Activated CD4-positive, alpha-beta T cell treated with anti-CD3 and anti-CD28 coated beads for 4 hours (primary cell): ENCODE results near the gene CUEDC1.
"Not testable (repeated sequence)": the region's sequence is repeated elsewhere in the genome, so short reads cannot be mapped to it uniquely, and the experiment has no call there.

Experiments used
- DNase-seq, 2 donors: peaks; one replicate each; pipeline ENCODE4 v3.0.0-alpha.2; 2020

Gene CUEDC1

GRCh38 chr17:57937492-57937891, 17.7 kb downstream of the CUEDC1 start:
- DNase-seq = no peak

- DNase-seq = no peak
Observed at GRCh38 chr17:57935833-57936807, 19.1 kb downstream of the CUEDC1 start.

GRCh38 chr17:57931488-57932137, 23.6 kb downstream of the CUEDC1 start:
- DNase-seq = no peak

GRCh38 chr17:57930239-57930638, 25.0 kb downstream of the CUEDC1 start:
- DNase-seq = no peak

GRCh38 chr17:57929386-57929785, 25.8 kb downstream of the CUEDC1 start:
- DNase-seq = no peak

GRCh38 chr17:57928928-57929327, 26.3 kb downstream of the CUEDC1 start:
- DNase-seq = no peak

- no peak for DNase-seq
Observed at GRCh38 chr17:57927048-57927723, 28.0 kb downstream of the CUEDC1 start.

- DNase-seq = no peak
Observed at GRCh38 chr17:57926723-57927047, 28.5 kb downstream of the CUEDC1 start.

- no peak for DNase-seq
Observed at GRCh38 chr17:57925361-57925990, 29.7 kb downstream of the CUEDC1 start.

GRCh38 chr17:57924677-57925076, 30.5 kb downstream of the CUEDC1 start:
- no peak for DNase-seq

- no peak for DNase-seq
Observed at GRCh38 chr17:57923182-57923872, 31.9 kb downstream of the CUEDC1 start.

- DNase-seq = not testable (repeated sequence)
Observed at GRCh38 chr17:57922745-57923144, 32.5 kb downstream of the CUEDC1 start.

- DNase-seq = no peak
Observed at GRCh38 chr17:57920916-57921703, 34.1 kb downstream of the CUEDC1 start.

GRCh38 chr17:57919918-57920317, 35.3 kb downstream of the CUEDC1 start:
- DNase-seq = no peak

GRCh38 chr17:57918017-57918895, 37.0 kb downstream of the CUEDC1 start:
- DNase-seq = no peak

GRCh38 chr17:57916925-57917858, 38.0 kb downstream of the CUEDC1 start:
- peak; percentile 23 to 35 for DNase-seq

GRCh38 chr17:57915985-57916757, 39.0 kb downstream of the CUEDC1 start:
- DNase-seq = no peak

- no peak for DNase-seq
Observed at GRCh38 chr17:57915544-57915943, 39.7 kb downstream of the CUEDC1 start.
